ENCODE results near the gene SRGAP3. TPM values are rescaled to one million over a fixed set of nuclear protein-coding genes. Genes with fewer than 3 reads are reported as not detected.

Gene SRGAP3
- total RNA-seq, 4 donors from 2014 or later: 14.7 to 58.9 (median 18.7) TPM

GRCh38 chr3:8996216-8996615 lies 253.2 kb downstream of the SRGAP3 start:
- H3K27me3 ChIP-seq: no peaks in the 10 kb centered on the region
- no peak overlapping the region for H3K27ac ChIP-seq
- intact Hi-C loops (cut with DNase I): no loop called here
- DNase-seq: no peak
- H3K4me1 ChIP-seq: no peaks in the 10 kb centered on the region
- H3K36me3 ChIP-seq: no peaks in the 10 kb centered on the region
- TF ChIP-seq, protein P1, sequence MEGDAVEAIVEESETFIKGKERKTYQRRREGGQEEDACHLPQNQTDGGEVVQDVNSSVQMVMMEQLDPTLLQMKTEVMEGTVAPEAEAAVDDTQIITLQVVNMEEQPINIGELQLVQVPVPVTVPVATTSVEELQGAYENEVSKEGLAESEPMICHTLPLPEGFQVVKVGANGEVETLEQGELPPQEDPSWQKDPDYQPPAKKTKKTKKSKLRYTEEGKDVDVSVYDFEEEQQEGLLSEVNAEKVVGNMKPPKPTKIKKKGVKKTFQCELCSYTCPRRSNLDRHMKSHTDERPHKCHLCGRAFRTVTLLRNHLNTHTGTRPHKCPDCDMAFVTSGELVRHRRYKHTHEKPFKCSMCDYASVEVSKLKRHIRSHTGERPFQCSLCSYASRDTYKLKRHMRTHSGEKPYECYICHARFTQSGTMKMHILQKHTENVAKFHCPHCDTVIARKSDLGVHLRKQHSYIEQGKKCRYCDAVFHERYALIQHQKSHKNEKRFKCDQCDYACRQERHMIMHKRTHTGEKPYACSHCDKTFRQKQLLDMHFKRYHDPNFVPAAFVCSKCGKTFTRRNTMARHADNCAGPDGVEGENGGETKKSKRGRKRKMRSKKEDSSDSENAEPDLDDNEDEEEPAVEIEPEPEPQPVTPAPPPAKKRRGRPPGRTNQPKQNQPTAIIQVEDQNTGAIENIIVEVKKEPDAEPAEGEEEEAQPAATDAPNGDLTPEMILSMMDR (IDR thresholded peaks at IDR 0.05): no peak
- no peak for TF ChIP-seq POLR2A (IDR thresholded peaks at IDR 0.05)
- H3K9me3 ChIP-seq: no peaks in the 10 kb centered on the region
- H3K4me3 ChIP-seq (replicated peaks in 1 of 3): no peak overlapping the region
- 85 to 91% methylated on average over 2 of the region's 2 CpGs for WGBS, 2 donors

DNA sequence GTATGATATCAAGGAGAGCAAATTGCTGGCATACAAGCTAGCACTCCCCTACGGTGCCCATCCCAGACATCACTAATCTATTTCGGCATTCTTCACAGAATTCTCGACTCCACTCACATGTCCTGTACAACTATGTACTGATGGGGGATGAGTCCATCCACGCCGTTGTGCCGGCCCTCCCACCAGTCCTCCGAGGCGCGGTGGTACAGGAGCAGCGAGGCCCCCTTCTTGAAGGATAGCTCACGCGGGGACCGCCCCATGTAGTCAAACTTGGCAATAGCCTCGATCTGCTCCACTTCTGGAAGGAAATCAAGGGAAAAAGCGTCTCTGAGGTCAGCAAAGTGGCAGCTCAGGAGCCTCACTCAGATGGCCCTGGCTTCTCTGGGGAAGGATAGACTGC lies 255.2 kb downstream of the SRGAP3 start:
- WGBS, 2 donors: 96% methylated on average over 15 of the region's 15 CpGs
- H3K27me3 ChIP-seq: no peaks in the 10 kb centered on the region
- no peaks in the 10 kb centered on the region for H3K4me1 ChIP-seq
- no peak overlapping the region for H3K27ac ChIP-seq
- intact Hi-C loops (cut with DNase I): no loop called here
- H3K9me3 ChIP-seq: no peaks in the 10 kb centered on the region
- DNase-seq: no peak
- H3K36me3 ChIP-seq: no peaks in the 10 kb centered on the region
- TF ChIP-seq POLR2A (IDR thresholded peaks at IDR 0.05): no peak
- TF ChIP-seq, protein P1 (IDR thresholded peaks at IDR 0.05): no peak
- no peak overlapping the region for H3K4me3 ChIP-seq (replicated peaks in 1 of 3)

DNA sequence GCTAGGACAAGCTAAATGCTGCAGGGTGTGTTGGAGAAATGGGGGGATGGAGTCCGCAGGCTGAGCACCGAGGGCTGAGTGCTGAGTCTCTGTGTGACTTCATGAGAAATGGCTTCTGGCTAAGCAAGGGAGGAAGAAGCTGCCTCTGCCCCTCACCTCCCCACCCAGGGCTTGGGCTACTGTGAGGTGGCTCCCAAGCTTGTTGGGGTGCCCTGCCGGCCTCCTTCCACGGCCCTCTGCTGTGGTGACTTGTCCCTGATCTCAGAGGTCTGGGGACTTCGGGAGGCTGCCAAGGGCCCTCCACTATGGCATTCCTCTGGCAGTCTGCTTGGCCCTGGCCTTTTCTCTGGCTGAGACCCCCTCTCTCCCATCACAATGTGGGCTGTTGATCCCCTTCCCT lies 256.1 kb downstream of the SRGAP3 start:
- 63 to 96% methylated on average over 2 to 5 of the region's 5 CpGs for WGBS, 2 donors
- no peaks in the 10 kb centered on the region for H3K9me3 ChIP-seq
- H3K36me3 ChIP-seq: no peaks in the 10 kb centered on the region
- TF ChIP-seq POLR2A (IDR thresholded peaks at IDR 0.05): no peak
- intact Hi-C loops (cut with DNase I): no loop called here
- no peaks in the 10 kb centered on the region for H3K27me3 ChIP-seq
- no peak for DNase-seq
- H3K27ac ChIP-seq: no peak overlapping the region
- H3K4me1 ChIP-seq: no peaks in the 10 kb centered on the region
- no peak overlapping the region for H3K4me3 ChIP-seq (replicated peaks in 1 of 3)

- intact Hi-C loops (cut with DNase I): no loop called here
- DNase-seq: no peak
- no peaks in the 10 kb centered on the region for H3K4me1 ChIP-seq
- TF ChIP-seq POLR2A (IDR thresholded peaks at IDR 0.05): no peak
- TF ChIP-seq, protein P1 (IDR thresholded peaks at IDR 0.05): no peak
- no peak overlapping the region for H3K4me3 ChIP-seq (replicated peaks in 1 of 3)
- no peaks in the 10 kb centered on the region for H3K27me3 ChIP-seq
- H3K27ac ChIP-seq: no peak overlapping the region
- 78 to 83% methylated on average over 11 of the region's 11 CpGs for WGBS, 2 donors
- H3K9me3 ChIP-seq: no peaks in the 10 kb centered on the region
- H3K36me3 ChIP-seq: no peaks in the 10 kb centered on the region
These were observed 256.6 kb downstream of the SRGAP3 start for GRCh38 chr3:8992854-8993253.

DNA sequence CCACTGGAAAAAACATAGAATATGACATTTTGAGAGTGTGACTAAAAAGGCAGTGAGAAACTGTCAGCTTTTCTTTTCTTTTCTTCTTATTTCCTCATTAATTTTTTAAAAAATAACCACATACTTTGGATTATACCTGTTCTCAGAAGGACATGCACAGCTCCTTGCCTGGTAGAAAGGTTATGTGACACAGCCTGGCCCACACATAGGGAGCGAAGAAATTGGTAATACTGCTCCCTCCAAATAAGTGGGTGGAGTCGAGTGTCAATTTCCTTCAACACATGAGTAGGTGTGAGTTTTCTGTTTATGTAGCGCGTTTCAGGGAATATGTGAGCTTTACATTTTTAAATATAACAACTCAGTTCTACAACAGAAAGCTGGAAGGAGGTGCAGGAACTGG lies 257.2 kb downstream of the SRGAP3 start:
- Histone ChIP-seq H3K9me3 (no peaks in the 10 kb centered on the region), H3K36me3 (no peaks in the 10 kb centered on the region), H3K4me1 (no peaks in the 10 kb centered on the region), H3K4me3 (replicated peaks in 1 of 3) (no peak overlapping the region), H3K27ac (no peak overlapping the region), H3K27me3 (no peaks in the 10 kb centered on the region)
- intact Hi-C loops (cut with DNase I): no loop called here
- TF ChIP-seq POLR2A (IDR thresholded peaks at IDR 0.05): no peak
- TF ChIP-seq, protein P1 (IDR thresholded peaks at IDR 0.05): no peak
- WGBS, 2 donors: 89 to 90% methylated on average over 4 of the region's 4 CpGs
- no peak for DNase-seq
